Activated CD8-positive, alpha-beta memory T cell treated with anti-CD3 and anti-CD28 coated beads, Interleukin-2, amount 50 U/mL, for 48 hours (primary cell): ENCODE data around the gene MMEL1.
A peak's percentile ranks its signal among the peaks of the same experiment; 100 is the strongest.
"Not testable (repeated sequence)": the region's sequence is repeated elsewhere in the genome, so short reads cannot be mapped to it uniquely, and the experiment has no call there.

ENCODE experiments used
- DNase-seq: peaks from one replicate; pipeline ENCODE4 v3.0.0-alpha.2; 2020

The MMEL1 gene

GRCh38 chr1:2554621-2555387 is 78.0 kb downstream of the MMEL1 start:
- peak; percentile 74 for DNase-seq

GRCh38 chr1:2553871-2554620 is 78.8 kb downstream of the MMEL1 start:
- DNase-seq: no peak

- DNase-seq: not testable (repeated sequence)
Observed at GRCh38 chr1:2553076-2553475, 79.7 kb downstream of the MMEL1 start.

GRCh38 chr1:2552189-2552588 is 80.6 kb downstream of the MMEL1 start:
- no peak for DNase-seq

GRCh38 chr1:2551544-2551943 is 81.3 kb downstream of the MMEL1 start:
- not testable (repeated sequence) for DNase-seq

- DNase-seq: not testable (repeated sequence)
Observed at GRCh38 chr1:2550309-2550861, 82.4 kb downstream of the MMEL1 start.

- DNase-seq: not testable (repeated sequence)
Observed at GRCh38 chr1:2549367-2550029, 83.3 kb downstream of the MMEL1 start.

GRCh38 chr1:2548068-2548589 is 84.7 kb downstream of the MMEL1 start:
- DNase-seq: peak; percentile 94

- peak; percentile 84 for DNase-seq
Observed at GRCh38 chr1:2547210-2548067, 85.4 kb downstream of the MMEL1 start.

GRCh38 chr1:2546515-2547209 is 86.2 kb downstream of the MMEL1 start:
- DNase-seq: peak; percentile 89

- peak; percentile 90 for DNase-seq
Observed at GRCh38 chr1:2545754-2546514, 86.9 kb downstream of the MMEL1 start.

GRCh38 chr1:2544875-2545640 is 87.8 kb downstream of the MMEL1 start:
- no peak for DNase-seq

GRCh38 chr1:2544093-2544874 is 88.5 kb downstream of the MMEL1 start:
- DNase-seq: no peak

- DNase-seq: no peak
Observed at GRCh38 chr1:2543543-2544092, 89.2 kb downstream of the MMEL1 start.

- DNase-seq: no peak
Observed at GRCh38 chr1:2542246-2542915, 90.4 kb downstream of the MMEL1 start.

- no peak for DNase-seq
Observed at GRCh38 chr1:2541619-2542245, 91.1 kb downstream of the MMEL1 start.

- DNase-seq: no peak
Observed at GRCh38 chr1:2540816-2541492, 91.9 kb downstream of the MMEL1 start.
